NOMO-1 (cell line): ENCODE results near the gene MTARC2.

ENCODE experiments used
- DNase-seq, 2 experiments: peaks; one replicate each; lab custom pipeline; 2025; ENCODE audit not compliant: unreplicated experiment in 2 of 2; lab: John Stamatoyannopoulos, UW

MTARC2 gene

DNA sequence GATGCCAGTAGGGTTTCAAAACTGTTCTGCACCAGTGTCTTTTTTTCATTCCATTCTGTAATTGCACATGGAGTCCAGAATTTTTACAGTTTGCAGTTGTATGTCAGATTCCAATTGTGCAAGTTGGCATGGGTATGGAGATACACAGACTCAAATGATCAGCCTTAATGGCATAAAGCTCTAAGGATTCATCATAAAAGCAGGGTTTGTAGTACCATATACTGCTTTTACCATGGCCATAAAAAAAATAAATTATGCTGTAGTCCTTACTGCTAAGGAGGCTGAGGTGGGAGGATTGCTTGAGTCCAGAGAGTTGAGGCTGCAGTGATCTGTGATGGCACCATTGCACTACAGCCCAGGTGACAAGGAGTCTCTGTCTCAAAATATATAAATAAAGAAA, 48.9 kb downstream of the MTARC2 start:
- no peak for DNase-seq

DNA sequence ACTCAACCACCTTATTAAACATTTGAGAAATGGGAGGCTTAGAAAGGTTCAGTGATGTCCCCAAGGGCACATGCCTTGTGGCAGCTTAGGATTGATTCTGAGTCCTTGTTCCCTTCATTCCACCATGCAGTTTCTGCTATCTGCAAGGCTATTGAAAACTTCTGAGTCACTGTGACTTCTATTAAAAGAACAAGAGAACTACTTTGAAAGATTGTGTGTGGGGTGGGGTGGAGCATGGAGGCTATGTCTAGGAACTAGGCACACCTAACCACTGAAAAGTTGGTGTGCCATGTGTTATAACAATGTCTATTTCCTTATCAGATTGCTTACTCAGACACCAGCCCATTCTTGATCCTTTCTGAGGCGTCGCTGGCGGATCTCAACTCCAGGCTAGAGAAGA, 49.4 kb downstream of the MTARC2 start:
- no peak for DNase-seq

DNA sequence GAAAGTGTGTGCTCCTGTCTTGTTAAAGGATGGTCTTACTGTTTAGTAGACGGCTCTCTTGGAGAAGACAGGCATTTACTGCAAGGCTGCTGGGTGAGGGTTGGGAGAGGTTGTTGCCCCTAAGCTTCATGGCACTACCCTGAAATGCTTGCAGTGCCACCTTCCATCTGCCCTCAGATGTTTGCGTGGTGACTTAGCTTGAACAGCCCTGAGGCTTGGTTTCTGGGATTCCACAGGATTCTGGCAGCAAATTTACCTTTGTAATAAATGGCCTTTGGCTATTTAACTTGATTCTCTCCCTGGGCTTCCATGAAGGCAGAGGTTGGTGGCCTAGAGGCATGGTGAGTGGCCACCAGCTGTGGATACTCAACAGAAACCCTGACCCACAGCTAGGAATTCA, 50.2 kb downstream of the MTARC2 start:
- no peak for DNase-seq

DNA sequence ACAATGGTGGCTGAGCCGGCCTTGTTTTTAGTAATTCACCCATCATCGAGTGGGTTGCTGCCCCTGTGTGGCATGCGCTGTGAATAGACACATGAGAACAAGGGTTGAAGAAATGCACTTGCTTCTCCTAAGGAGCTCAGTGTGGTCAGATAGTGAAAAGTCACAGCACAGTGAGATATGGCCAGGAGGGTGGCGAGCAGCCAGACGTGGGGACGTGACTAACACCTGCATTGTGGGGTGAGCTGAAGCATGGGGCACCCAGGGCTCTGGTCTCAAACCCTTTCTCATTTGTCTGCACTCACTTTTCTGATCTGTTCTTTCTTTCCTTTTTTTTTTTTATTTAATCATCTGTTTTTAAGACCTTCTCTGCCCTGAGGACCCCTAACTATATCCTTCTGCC, 52.1 kb downstream of the MTARC2 start:
- no peak for DNase-seq

DNA sequence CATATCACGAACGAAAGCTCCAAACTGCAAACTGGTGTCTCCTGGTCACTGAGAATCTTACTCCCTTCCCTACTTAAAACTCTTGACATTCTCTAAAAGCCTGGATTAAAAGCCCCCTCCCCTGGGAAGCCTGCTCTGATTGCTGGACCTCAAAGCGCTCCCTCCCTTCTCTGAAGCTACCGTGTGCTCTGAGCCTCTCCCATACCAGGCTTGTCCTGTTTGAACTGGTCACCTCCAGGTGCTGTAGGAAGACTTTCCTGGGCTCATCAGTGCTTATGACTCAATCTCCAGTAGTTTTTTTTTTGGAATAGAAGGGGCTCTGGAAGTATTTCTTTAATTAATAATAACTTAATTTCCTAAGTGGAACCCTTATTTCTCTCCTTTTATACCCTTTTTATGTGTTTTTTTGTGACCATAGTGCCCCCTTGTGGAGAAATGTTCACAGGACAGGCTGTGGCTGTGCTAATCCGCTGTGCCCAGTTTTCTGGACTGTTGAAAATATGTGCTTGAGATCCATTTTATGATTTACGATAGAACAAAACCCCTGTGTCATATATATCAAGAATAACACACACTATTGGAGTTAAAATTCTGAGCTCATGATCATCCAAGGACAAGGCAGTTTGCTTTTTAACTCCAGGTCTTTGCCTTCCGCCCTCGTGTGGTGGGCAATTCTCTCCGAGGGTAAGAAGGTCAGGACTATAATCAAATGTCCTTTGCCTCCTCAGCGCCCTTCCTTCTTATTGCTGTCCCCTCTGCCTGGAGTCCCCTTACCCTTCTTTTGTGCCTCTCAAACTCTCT, 55.5 kb downstream of the MTARC2 start:
- DNase-seq = peak in 1 of 2 experiments; percentile 43

DNA sequence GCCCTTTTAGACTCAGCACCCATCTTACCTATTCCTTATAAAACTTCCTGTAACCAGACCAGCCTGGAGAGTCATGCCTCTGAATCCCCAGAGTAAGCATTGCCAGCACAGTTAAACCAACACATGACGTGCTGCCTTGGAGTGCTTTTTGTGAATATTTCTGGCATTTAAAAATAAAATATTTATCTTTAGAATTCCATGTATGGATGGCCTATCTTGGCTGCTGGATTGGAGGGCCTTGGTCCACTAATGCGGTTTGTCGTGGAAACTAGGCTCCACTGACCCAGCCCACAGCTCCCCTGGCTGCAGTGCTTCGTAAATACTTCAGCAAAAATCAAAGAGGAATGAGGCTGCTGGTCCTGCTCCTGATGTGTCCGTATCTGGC, 56.1 kb downstream of the MTARC2 start:
- DNase-seq = no peak

DNA sequence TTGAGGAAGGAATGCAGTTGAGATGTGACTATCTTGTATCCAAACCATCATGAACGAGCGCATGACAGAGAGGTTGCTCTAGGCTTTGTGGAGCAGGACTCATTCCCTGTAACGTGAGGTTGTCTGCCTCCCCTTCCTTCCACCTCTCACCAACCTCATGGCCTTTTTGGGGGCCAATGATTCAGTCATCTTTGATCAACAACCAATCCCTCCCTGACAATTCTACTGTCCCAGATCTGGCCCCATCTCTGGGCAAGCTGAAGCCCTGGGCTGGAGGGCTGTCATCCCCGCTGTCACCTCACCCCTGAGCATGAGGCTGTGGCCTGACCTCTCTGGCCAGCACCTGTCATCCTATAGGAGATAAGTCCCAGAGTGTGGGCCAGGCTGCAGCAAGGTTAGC, 58.3 kb downstream of the MTARC2 start:
- DNase-seq = no peak

DNA sequence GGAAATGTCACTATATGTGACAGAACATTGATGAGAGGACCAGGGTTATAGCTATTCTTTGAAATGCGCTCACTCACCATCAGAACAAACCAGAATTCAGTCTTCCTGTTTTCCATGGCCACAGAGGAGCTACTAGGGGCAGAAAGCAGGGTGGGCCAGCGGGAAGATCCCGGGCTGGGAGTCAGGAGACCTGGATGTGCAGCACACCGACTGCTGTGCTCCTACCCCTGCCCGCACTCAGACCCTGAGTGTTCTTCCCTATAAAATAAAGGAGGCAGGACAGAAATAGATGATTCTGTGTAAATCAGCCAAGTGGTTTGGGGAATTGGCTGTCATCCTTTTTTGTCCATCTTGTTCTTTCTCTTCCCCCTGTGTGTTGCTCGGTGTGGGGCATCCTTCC, 59.6 kb downstream of the MTARC2 start:
- DNase-seq = no peak

DNA sequence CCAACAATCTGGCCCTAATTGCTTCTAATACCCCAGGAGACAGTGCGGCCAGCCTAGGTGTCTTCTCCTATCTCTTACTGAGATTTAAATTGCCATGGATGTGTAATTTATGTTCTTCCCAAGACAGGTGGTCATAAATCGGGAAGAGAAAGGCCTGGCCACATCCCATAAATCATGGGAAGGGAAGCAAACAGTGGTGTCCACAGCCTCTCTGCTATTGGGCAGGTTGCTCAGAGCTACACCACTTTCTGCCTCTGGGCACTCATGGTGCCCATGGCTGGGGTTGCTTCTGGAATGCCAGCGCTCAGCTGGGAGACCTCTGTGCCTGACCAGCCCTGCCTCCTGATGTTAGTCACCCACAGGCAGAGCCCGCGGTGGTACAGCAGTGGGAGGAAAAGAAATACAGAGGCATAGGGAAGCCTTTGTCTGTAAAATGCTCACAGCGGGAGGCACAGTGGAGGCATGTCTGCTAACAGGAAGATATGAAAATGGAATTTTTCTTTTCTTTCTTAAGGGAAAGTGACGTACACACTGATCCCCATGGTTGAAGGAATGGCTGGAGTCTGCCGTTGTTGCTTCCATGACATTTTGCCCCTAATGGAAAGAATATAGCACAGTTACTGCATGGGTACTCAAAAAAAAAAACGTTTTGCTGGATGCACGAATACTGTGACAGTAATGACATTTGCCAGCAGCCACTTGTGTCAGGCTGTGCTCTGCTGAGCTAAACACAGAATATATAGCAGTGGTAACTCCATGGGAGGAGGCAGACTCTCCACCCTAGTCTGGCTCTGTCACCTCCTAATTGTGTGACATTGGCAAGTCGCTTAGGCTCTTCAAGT, 60.4 kb downstream of the MTARC2 start:
- DNase-seq = no peak

DNA sequence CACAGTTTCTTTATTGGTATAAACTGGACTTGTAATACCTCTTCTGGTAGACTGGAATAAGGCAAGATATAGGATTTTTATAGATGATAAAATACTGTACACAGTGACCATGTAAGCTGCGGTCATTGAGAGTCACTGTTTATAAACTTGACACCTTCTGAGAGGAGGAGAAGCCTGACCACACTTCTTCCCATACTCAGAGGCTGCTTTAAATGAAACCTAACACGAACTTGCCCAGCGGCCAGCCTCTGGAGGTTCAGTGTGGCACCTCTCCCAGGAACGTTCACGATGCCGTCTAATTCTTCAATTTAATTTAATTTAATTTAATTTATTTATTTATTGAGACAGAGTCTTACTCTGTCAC, 61.0 kb downstream of the MTARC2 start:
- DNase-seq = no peak

DNA sequence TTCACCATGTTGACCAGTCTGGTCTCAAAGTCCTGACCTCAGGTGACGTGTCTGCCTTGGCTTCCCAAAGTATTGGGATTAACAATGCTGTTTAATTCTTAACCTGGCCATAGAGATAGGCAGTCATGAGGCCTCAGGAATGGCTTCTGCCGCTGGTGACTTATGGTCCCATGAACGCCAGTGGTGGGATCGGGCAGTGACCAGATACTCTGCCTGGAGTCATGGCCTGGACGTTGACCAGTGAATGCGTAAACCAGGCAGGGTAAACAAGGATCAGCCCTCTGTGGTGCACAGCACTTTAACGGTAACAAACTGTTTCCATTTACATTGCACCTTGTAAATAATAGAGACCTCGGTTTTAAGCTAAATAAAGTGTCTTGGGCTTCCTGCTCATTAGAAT, 61.6 kb downstream of the MTARC2 start:
- DNase-seq = no peak

DNA sequence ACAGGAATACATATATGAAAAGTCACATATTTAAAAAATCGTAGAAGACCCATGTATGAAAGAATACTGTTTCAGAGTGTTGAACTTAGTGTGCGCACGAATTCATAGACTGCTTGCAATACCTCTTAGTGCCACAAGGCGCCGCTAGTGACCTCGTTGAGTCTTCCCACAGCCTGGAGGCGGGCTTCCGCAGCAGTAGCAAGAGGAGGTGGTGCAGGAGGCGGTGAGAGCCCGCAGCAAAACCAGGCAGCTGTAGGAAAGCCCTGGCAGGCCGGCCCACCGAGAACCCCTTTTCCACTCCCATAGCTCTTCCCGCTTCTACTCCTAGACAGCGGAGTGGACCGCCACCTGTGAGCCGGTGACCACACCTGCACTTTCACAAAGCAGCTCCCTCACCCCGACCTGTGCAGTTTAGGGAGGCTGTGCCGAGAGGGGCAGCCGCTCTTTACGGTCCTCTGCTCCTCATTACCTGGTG, 62.1 kb downstream of the MTARC2 start:
- DNase-seq = peak; percentile 39 to 52

DNA sequence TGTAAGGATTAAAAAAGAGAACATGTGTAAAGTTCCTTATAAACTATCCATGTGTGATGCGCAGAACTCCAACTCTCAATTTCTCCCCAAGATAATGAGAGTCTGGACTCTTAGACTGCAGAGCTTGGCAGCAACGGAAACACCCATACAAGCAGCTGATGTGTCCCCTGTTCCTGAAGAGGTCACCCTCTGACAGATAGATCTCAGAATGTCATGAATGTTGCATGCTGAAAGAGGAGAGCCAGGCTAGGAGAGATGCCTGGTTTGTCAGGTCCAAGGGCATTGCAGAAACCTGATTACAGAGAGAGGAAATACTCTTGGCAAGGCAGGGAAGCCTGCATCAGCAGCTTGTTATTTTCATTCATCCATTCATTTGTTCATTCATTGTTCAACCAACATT, 62.8 kb downstream of the MTARC2 start:
- no peak for DNase-seq

DNA sequence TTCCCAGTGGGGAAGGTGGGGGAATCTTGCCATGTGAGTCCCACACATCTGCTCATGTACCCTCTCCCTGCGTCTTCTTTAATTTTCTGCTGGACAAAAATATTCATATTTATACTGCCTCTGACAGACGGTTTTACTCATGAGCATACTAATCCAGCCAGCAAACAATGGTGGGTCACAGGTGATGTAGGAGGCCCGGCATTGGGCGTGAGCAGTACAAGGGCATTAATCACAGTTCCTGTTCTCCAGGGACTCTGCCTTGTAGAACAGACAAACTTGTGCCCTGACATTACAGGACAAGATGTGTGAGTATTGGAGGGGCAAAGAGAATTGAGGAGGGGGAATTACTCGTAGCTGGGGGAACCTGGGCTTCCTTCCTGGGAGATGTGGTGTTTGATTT, 63.6 kb downstream of the MTARC2 start:
- no peak for DNase-seq

DNA sequence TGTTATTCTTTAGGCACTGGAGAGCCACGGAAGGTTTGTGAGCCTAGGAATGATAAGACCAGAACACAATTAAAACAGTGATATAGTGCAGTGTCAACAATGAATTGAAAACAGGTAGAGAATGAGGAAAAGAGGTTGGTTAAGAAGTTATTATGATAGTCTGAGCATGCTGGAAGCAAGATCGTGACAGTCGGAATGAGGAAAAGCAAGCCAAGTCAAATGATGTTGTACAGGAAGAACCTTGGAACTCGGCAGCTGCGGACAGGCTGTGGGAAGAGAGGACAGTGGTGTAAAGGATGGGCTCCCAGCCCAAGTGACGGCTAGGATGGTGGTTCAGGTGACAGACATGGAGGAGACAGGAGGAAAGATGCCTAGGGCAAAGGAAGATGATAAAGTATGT, 64.2 kb downstream of the MTARC2 start:
- DNase-seq = no peak

DNA sequence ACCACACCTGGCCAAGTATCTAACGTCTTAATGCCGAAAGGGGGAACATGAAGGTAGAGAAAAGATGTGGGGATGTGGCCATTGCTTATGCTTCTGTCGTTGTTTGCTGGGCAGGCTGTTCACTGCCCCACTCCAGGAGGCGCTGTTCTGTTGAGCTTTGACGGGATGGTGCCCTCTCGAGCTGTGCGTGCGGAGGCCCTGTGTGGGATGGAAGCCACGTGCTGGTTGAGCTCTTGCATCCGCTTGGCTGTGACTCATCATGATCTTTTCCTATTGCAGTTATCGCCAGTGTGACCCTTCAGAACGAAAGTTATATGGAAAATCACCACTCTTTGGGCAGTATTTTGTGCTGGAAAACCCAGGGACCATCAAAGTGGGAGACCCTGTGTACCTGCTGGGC, 64.9 kb downstream of the MTARC2 start:
- DNase-seq = no peak

DNA sequence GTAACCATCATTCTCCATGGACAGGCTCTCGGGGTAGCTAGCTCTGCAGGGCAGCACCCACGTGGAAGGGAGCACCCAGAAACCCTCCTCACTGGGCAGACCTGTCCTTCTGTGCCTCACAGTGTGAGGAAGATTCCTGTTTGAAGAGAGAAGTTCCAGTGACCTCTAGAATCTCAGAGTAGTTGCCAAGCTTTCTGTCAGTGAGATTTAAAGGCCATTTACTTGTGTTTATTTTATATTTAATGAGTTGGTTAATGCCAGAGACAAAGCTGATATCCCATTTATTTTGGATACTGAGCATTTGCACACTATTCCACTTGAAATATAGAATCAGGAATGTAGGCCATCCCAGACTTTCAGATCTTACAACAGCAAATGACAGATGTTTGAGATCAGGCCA, 67.3 kb downstream of the MTARC2 start:
- DNase-seq = no peak

DNA sequence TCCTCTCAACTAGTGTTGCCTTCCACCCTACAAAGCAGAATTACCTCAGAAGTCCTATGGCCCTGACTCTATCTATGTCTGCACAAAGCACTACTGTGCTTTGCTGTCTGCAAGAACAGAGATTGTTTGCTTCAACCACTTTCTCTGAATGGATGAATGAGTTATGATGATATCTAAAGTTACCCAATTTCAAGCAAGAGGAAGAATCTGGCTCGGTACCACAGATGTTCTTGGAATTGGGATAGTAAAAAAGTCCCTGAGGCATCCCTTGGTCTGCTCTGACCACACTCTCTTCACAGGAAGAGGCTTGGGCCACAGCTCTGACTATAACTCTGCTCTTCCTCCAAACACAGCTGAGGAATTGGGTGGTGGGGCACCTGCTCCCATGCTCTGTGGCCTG, 69.8 kb downstream of the MTARC2 start:
- DNase-seq = no peak

DNA sequence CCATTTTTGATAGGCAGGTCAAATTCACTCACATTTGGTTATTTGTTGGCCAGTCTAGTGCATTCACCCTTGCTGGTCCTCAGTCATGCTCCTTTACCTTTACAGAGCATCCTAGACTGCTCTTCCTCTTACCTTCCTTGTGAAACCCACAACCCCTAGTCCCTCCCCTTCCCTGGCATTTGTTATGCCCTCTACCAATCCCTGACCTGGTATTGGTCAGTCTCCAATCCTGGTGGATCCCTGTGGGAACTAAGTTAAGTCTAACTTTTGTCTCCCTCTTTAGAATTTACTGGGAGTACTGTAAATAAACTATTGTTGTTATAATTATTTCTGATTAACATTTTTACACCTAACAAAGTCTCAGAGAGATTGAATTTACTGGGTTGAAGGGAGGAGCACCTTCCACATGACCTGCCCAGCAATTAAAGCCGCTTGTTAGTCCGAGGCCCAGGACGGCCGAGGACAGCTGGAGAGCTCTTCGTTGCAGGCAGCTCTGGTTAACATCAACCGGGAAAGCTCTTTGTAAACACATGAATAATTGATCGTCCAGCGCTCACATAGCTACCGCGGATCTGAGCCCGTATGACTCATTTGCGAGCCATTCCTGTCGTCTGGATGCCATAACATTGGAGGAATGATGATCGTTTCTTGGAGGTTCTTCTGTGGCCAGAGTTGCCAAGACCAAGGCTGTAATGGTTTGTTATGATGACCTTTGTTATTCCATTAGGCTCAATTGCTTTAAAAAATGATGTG, 70.5 kb downstream of the MTARC2 start:
- DNase-seq = no peak

DNA sequence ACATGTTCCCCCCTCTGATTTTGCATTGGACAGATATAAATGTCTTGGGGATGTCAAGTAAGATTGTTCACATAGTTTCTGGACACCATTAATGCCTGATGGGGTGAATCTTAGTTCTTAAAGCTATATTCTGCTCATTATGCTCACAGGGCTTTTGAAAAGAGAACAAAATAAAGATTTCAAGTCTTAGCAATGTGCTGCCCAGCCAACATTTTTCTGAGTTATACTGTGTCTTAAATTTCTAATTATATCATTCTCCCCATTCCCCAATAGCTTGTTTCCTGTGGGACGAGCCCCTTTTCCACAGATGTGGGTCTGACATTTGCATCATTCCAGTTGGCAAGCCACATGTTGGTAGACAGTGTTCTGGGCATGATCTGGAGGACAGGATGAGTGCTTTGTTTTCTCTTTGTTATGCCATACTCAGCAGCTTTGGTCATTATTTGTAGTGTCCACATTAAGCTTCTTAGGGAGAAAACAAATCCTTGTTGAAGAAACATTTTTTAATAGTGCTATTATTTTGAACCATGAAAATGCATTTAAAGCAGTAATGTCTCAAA, 71.4 kb downstream of the MTARC2 start:
- no peak for DNase-seq
